Hippocampal formation (tissue), 2 donors: ENCODE data around the gene TNFRSF25.
"Not testable (repeated sequence)": the region's sequence is repeated elsewhere in the genome, so short reads cannot be mapped to it uniquely, and the experiment has no call there.

Experiments used
- DNase-seq, 2 donors: peaks; one replicate each; lab custom pipeline; 2025; lab: John Stamatoyannopoulos, UW

Gene TNFRSF25

DNA sequence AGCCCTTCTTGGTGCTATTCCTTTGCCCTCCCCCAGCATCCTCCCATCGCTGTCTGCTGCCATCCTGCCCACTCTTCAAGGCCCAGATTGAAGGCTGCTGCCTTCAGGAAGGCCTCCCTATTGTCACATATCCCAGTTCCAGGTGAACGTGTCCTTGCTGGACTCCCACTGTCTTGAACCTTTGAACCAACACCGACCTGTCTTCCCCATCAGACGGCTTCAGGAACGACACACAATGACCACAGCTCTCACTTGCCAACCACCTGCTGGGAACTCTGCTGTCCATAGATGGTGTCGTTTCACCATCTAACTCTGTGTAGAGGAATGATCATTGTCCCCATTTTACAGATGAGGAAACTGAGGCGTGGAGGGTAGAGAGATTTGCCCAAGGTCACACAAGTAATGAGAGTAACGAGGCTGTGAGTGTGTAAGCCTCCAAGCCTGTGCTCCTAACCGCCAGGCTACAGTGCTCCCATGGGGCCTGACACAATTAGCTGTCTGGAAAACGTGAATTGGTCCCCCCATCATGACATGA, 35.4 kb upstream of the TNFRSF25 start:
- no peak for DNase-seq

DNA sequence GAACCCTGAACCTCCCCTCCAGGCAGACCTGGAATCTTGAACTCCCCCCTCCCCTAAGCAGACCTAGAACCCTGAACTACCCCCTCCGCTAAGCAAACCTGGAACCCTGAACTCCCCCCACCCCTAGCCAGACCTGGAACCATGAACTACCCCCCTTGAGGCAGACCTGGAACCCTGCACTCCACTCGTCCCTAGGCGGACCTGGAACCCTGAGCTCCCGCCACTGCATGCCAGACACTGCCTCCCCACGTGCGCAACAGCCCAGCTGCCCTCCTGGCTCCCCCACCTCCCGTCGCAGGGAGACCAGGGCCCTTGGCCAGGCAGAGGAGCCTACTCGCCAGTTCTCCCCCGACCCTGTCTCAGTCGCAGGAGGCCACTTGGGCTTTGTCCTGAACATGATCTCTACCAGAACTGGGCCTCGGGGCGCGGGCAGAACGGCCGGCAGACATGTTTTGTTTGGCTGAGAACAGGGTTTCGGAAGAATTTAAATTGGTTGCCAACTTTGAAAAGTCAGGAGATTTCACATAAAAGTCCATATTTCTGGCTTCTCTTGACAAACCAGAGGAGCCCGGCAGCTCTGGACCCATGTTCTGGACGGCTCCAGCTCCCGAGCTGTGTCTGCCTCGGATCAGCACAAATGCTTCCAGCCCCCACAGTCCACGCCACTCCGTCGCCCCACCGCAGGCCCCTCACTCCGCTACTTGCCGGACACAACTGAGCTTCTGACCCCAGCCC, 34.7 kb upstream of the TNFRSF25 start:
- DNase-seq, result no peak

DNA sequence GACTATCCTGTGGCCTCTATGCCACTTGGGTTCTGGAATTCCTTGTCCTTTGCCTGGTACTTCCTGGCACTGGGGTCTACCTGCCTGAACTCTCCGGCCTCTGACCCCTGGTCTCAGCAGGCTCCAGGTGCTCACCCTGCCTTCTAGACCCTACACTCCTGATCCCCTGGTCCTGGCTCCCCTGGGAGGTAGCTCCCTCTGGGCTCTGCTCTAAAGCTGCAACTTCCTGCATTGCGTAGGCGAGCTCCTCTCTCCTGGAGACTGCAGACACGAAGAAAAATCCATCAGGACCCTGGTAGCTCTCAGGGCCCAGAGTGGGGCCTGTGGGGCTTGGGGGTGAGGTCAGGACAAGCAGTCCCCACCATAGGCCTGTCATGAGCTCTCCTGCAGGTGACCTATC, 33.3 kb upstream of the TNFRSF25 start:
- DNase-seq, result no peak

DNA sequence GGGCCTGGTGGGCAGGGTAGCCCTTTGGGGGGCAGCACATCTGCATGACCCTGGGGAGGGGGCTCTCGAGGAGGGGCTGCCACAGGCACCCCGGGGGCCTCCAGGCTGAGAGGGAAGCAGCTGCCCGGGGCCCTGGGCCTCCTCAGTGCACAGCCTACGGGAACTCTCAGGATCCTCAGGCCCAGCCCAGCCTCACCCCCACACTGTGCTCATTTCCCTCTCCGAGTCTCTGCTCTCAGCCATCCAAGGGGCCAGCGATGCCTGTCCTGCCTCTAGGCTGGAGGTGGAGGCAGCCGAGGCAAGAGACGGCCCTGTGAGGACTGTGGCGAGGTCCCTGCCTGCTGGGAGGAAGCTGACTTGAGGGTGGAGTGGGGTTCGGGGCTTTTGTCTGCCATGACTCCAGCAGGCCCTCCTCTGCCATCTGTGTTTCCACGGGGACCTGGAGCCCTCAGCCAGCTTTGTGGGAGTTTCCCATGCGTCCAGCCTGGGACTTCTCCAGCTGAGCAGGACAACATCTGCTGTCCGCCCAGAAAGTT, 32.7 kb upstream of the TNFRSF25 start:
- no peak for DNase-seq

DNA sequence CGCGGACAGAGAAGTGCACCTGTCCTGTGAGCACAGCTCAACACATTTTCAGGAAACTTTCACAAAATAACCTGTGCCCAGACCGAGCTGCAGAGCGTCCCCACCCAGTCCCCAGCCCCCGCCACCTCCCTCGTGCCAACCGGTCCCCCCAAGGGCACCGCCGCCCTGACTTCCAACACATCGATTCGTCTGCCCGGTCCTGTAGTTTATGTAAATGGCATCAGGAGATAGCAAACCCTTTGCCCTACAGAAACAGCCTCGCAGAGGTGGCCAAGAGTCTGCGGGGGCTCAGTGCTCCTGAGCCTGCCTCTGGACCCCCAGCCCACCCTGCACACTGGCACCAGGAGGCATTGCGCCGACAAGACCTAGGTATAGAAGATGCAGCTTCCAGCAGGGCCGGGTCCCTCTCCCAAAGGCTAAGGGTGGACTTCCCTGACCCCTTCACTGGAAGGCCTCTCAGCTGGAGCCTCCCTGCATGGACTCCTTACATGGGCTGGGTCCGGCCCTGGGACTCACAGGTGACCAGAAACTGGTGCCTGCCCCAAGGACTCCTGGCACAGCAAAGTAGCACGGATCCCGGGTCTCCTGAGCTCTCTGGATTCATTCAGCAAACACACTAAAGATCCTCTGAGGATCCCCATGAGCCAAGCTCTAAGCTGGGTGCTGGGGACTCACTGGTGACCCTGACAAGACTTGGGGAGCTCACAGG, 32.0 kb upstream of the TNFRSF25 start:
- DNase-seq, result no peak

DNA sequence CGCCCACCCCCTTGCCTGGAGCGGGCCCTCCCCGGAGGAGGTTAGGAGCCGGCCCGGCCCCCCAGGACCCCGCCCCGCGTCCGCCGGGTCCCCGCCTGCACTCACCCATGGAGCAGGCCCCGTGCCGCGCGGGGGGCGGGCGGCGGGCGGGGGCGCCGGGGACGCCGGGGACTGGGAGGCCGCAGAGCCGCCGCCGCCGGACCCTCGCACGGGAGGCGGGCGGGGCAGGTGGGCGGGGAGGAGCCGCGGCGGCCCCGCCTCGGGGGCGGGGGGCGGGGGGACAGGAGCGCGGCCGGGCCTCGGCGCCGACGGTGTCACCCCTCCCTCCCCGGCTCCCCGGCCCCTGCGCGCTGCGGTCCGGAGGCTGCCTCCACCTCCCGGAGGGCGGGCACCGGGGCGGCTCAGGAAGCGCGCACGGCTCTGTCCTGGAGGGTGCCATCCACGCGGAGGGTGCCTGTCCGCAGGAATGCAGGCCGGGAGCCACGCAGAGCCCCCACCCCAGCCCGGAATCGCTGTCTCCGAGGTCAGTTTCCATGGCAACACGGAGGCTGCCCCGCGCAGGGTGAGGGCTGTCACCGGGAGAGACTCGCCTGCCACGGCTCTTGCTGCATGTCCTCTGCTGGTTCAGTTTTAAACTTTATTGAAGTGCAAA, 31.4 kb upstream of the TNFRSF25 start:
- DNase-seq, result no peak

DNA sequence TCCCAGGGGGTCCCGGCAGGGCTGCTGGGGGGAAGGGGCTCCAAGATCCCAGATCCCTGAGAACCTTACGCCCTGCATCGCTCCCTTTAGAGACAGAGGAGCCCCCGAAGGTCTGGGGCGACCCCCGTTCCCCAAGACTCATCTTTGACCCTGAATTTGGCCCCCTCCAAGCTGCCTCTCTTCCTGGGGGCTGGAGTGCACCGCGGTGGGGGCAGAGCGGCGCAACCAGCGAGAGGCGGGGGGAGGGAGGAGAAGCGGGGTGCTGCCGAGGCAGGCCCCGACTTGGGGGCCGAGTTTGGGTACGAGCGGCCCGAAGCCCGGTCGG, 30.9 kb upstream of the TNFRSF25 start:
- no peak for DNase-seq

DNA sequence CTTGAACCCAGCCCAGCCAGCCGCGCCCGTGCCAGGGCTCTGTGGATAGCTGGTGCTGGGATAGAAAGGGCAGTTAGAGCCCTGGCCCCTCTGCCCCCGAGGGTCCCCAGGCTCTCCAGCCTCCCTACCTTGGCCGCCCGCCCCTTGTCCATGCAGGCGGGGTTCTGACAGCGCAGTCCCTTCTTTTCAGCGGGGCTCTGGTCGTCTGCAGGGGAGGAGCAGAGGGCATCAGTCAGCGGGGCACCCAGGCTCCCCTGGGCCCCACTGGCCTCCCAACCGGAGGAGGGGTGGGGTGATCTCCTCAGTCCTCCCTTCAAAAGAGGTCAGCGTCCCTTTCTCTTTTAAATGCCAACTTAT, 30.4 kb upstream of the TNFRSF25 start:
- DNase-seq, result no peak

DNA sequence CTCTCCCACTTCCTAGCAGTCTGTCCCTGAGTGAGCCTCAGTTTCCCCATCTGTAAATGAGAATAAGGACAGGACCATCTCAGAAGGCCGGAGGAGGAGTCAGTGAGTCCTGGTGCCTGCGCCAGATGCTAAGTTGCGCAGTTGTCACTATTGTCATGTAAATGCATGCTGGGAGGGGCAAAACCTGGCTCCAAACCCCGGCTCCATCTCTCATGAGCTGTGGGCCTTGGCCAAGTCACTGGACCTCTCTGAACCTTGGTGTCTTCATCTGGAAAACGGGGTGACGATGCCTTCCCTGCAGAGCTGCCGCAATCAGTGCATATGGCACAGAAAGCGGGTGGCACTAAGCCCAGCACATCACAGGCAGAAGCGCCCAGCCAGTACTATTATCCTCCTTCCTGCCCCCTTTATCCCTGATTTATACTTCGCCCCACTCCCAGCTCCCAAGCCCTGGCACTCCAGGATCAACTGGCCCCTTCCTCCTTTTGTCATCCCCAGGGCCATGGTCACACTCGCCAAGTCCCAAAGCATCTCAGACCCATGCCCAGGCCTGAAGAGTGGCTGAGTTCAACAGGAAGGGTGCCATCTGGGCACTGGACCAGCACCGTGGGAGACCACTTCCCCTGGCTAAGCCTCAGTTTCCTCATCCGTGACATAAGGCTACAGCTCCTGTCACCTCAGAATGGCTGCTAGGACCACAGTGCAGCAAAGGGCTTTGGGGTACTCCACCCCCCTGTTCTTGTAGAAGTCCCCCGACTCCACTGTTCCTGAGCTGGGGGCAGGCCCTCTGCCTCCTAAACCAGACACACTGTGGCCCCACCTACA, 29.8 kb upstream of the TNFRSF25 start:
- no peak for DNase-seq

DNA sequence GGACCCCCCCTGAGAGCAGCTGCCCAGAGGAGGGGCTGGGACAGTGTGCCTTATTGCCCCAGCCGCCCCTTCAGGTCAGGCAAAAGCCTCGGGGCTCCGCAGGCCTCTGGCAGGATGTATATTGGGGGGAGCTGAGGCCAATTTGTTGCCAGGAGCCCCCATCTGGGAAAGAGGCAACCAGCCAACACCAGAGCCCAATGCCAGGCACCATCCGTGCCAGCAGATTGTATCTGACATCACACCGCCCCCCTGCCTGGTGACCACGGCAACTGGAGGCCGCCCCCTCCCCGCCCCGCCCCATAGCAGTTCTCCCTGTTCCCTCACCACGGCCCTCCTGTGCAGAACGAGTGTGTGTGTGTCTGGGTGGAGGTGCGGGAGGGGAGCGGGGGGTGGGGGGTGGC, 29.1 kb upstream of the TNFRSF25 start:
- no peak for DNase-seq

DNA sequence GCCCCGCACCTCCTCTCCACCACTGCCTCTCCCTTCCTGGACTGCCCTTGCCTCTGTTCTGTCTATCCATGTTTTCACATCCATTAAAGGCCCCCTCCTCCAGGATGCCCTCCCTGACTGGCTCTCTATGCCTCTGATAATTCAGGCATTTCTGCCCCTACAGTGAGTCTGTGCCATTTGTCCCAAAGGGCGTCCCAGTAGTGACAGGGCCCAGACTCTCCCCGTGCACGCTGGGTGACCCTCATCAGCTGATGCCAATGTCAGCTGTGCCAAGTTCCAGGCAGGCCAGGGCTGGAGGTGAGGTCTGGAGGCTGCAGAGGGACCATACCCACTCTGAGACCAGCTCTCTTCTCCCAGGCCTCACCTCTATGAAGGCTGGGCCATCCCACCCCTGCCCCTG, 28.7 kb upstream of the TNFRSF25 start:
- DNase-seq, result no peak

DNA sequence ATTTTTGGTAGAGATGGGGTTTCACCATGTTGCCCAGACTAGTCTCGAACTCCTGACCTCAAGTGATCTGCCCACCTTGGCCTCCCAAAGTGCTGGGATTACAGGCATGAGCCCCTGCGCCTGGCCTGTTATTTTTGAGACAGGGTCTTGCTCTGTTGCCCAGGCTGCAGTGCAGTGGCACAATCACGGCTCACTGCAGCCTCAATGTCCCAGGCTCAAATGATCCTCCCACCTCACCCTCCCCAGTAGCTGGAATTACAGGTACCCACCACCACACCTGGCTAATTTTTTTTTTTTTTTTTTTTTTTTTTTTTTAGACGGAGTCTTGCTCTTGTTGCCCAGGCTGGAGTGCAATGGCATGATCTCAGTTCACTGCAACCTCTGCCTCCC, 27.9 kb upstream of the TNFRSF25 start:
- not testable (repeated sequence) for DNase-seq

DNA sequence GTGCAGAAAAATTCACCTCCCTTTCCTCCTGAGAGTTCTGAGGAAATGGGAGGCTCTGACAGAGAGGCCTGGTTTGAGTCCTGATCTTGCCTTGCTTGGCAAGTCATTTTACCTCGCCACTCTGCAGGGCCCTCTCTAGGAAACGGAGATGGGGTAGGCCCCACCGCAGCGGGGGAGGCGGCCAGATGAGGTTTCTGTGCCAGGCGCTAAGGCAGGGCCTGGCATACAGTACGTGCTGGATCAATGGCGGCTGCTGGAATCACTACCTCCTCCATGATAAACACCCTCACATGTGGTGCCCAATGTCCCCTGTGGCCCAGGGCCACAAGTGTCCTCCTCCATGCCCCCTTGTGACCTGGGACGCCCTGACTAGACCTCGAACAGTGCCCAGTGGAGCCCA, 26.0 kb upstream of the TNFRSF25 start:
- DNase-seq, result no peak

DNA sequence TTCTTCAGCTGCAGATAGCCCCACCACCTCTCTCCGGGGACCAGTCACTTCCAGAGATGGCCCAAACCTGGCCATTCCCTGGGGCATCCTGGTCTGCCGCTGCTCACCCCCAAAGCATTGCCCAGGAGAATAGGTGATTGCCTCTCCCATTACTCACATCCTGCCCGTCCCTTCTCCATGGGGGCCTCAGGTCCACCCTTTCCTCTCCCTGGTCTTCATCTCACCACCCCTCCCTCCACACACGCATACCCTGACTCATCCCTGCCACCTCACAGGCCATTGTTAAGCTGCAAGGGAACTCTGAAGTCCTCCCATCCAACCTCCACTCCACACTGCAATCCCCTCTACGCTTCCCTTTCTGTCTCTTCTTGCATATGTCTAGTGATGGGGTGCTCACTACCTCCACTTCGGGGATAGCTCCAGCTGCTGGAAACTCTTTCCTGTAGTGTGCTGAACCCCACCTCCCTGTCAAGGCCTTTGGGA, 25.5 kb upstream of the TNFRSF25 start, which contains the start of gene PLEKHG5:
Gene PLEKHG5, minus strand, starts transcription at position 188 of the 483 bp plus-strand sequence. CDS start 14,096 bp downstream, outside the sequence.
- no peak for DNase-seq

DNA sequence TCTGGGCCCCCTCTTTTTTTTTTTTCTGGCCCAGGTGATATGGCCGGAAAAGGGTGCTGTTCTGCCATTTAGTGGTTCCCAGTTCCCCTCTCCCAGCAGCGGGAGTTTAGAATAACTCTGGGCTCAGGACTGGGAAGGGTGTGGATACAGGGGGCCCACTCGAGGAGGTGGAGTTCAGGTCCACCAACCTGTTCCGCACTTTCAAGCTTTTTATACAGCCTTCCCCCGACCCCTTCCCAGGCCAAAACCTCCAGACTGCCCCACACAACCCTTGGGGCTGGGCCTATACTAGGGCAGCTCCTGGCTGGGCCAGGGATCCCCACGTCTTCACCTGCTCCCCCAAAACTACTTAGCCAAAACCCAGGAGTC, 25.1 kb upstream of the TNFRSF25 start:
- DNase-seq, result no peak

DNA sequence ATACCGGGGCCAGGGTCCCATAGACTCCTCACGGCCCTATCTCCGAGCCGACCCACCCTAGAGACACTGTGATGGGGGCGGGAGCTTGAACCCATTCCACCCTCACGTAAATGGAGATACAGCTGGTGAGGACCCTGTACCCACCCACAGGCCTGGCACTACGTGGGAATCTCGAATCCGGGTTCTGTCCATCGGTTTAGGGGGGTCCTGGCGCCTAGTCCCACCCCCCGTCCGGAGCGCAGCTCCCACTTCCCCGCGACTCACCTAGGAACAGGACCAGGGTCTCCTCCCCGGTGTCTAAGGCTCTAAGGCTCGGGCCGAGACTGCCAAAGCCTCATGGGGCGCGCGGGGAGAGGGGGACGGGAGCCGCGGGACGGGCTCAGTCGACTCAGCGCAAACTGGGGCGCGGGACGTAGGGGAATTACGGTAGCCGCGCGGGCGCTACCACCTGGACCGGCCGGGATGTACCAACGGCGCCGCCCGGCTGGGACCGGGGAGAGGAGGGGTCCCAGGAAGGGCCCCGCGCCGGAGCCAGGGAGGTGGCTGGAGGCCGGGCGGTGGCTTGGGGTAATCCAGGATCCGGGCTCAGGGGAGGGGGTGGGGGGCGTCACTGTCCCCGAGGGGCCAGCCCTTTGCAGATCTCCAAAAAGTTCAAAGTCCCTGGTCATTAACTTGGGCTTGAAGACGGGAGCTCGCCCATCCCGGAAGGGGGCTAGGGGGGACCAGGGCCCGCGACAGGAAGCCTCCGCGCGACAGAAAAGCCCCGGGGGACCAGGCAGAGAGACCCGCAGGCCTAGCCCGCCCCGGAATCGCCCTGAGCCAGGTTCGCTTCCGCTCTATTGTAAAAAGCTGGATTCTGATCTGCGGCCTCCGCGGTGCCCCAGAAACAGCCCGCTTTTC, 24.5 kb upstream of the TNFRSF25 start:
- DNase-seq, result no peak

DNA sequence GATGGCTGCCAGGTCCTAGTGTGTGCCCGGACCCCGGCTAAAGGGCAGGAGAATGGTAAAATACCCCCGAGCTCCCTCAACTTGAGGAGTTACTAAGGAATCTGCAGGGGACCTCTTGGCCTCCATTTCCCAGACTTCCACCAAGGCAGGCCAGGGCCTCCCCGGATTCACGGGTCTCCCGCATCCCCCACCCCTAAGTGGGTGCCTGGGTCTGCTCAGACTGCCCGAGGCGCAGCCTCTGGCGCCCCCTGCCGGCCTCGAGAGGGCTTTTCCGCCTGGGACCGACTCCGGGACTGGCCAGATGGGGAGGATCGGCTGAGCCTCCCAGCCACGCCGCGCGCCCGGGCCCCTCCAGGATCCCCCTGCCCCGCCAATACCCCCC, 23.8 kb upstream of the TNFRSF25 start:
- DNase-seq, result peak in 1 of 2 donors; percentile 50

DNA sequence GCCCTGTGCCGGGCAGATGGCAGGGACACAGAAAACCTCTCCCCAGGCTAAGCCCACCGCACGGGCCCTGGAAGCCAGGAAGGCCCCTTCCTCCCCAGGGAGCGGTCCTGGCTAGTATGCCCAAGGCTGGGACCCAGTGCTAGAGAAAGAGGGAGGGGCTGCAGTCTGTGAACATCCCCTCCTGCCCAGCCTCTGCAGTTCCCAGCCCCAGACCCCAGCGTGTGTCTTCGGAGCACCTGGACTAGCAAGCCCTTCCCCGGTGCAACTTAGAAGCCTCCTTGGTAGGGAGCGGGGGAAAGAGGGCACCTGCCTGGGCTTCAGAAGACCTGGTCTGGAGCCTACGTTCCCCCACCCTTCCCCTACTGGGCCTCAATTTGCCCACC, 23.4 kb upstream of the TNFRSF25 start:
- no peak for DNase-seq

DNA sequence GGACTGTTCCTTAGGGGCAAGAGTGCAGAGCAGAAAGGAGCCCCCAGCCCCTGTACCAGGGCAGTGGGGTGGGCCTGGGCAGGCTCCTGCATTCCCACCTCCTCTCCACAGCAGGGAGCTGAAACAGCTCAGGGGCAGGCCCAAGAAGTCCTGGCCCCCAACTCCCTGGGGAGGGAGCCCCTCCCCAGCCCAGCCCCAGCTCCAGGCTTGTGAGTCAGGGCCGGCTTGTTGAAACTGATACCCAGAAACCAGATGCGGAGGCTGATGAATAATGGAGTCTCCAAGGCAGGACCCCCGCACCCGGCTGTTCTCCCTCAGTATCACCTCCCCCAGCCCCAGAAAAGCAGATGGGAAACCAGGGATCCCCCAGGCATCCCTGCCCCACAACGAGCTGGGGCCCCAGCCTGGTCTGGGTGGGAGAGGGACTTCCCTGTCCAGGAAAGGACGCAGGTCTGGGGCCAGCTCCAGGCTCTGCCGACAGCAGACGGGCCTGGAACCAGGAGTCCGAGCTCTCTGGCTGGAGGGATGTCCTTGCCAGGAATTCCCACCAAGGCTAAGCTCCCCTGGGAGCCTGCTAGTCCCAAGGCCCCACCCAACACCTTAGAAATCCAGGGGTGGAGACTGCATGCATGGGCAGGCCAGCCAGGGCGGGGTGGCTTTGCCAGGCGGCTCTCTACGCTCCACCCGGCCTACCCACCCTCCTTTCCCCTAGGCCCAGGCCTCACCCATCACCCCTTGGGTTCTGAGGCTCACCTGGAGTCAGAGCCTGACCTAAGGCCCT, 22.8 kb upstream of the TNFRSF25 start:
- no peak for DNase-seq
